Loucy (cell line): Measurements from ENCODE around the gene LCE7A.

Experiments used
- EZH2phosphoT487 ChIP-seq: fragments of 200-600 bp; IDR thresholded peaks from 2 replicates; pipeline ENCODE4 v1.6.1; 2018; ENCODE audit warnings: antibody characterized with exemption, mild to moderate bottlenecking, moderate library complexity, borderline replicate concordance
- TF ChIP-seq, protein P1 (sequence below): fragments of 200-600 bp; sonication (generic); conservative IDR thresholded peaks from 2 replicates; pipeline ENCODE4 v1.5.1; 2014; ENCODE audit warnings: mild to moderate bottlenecking, antibody characterized with exemption, low read length

DNA sequence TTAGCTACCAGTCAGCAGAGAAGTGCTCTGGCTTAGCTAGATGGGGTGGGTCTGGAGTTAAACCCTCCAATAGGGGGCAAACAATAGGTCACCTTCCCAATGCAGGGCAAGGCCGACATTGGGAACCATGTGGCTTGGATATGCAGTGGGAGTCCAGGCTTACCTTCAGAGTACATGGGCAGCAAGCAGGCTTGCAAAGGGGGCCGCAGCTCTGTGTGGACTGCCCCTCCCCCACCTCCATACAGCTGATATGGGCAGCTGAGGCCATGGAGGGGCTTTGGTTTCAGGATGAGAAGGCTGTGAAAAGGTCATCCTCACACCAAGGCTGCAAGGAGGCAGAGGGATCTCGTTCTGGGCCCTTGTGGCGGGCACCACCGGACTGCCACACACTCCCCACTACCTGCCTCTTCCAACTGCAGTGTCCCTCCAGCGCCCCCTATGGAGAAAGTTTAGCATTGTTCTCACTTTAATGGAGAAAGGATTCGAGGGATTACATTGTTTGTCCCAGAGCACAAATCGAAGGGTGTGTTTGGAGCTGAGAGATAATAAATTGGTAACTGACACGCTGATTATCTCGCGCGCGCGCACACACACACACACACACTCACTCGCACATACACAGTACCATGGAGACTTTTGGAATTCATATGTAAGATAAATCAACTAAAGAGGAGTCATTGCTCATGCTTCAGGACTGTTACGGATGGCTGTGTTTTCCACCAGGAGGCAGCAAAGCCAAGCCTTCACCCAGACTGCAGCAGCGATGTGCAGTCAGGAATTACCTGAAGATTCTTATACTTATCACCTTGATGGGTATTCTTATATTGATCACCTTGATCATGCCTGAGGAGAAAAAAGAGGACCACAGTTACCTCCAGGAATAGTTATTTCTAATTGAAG is 11.3 kb downstream of the LCE7A start:
- TF ChIP-seq, protein P1, sequence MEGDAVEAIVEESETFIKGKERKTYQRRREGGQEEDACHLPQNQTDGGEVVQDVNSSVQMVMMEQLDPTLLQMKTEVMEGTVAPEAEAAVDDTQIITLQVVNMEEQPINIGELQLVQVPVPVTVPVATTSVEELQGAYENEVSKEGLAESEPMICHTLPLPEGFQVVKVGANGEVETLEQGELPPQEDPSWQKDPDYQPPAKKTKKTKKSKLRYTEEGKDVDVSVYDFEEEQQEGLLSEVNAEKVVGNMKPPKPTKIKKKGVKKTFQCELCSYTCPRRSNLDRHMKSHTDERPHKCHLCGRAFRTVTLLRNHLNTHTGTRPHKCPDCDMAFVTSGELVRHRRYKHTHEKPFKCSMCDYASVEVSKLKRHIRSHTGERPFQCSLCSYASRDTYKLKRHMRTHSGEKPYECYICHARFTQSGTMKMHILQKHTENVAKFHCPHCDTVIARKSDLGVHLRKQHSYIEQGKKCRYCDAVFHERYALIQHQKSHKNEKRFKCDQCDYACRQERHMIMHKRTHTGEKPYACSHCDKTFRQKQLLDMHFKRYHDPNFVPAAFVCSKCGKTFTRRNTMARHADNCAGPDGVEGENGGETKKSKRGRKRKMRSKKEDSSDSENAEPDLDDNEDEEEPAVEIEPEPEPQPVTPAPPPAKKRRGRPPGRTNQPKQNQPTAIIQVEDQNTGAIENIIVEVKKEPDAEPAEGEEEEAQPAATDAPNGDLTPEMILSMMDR: peak; percentile 82
- TF ChIP-seq EZH2phosphoT487: no peak
